ENCODE data around the gene FBXW4.
A peak's percentile ranks its signal among the peaks of the same experiment; 100 is the strongest.

FBXW4 gene

GRCh38 chr10:101683276-101683675 is 11.7 kb downstream of the FBXW4 start:
- H3K4me3 Mint-ChIP-seq, result no peak overlapping the region
- no peaks in the 10 kb centered on the region for H3K36me3 Mint-ChIP-seq
- H3K4me1 Mint-ChIP-seq, result peaks cover 58% of the 10 kb centered on the region
- H3K27ac Mint-ChIP-seq, result no peak overlapping the region
- H3K27me3 Mint-ChIP-seq, result no peaks in the 10 kb centered on the region
- no peaks in the 10 kb centered on the region for H3K9me3 Mint-ChIP-seq

- Mint-ChIP-seq H3K27me3 (no peaks in the 10 kb centered on the region), H3K4me3 (no peak overlapping the region), H3K9me3 (peaks cover under 1% of the 10 kb centered on the region), H3K27ac (peak overlapping the region; percentile 77), H3K36me3 (peaks cover under 1% of the 10 kb centered on the region), H3K4me1 (peaks cover 48% of the 10 kb centered on the region)
These were observed 12.7 kb downstream of the FBXW4 start for GRCh38 chr10:101682172-101682825.

DNA sequence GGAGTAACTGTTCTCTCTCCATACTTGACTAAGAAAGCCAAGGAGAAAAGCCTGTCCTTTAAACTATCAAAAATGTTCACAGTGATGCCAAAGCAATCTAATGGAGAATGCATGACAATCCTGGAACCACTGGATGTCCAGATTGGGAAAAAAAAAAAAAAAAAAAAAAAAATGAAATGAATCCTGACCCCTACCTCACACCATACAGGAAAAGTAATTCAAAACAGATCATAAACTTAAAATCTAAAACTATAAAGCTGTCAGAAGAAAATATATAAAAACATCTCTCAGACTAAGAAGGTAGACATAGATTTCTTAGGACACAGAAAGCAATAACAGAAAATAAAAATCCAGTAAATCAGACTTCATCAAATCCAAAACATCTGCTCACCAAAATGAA is 18.4 kb downstream of the FBXW4 start:
- peaks cover 6% of the 10 kb centered on the region for H3K4me1 Mint-ChIP-seq
- peaks cover 17% of the 10 kb centered on the region for H3K36me3 Mint-ChIP-seq
- no peak overlapping the region for H3K4me3 Mint-ChIP-seq

GRCh38 chr10:101675115-101675514 is 19.9 kb downstream of the FBXW4 start:
- Mint-ChIP-seq H3K27ac (no peak overlapping the region), H3K36me3 (peaks cover 26% of the 10 kb centered on the region), H3K27me3 (no peaks in the 10 kb centered on the region), H3K9me3 (peaks cover 8% of the 10 kb centered on the region), H3K4me1 (peaks cover 5% of the 10 kb centered on the region), H3K4me3 (no peak overlapping the region)

More for the DNA sequence above, 18.4 kb downstream of the FBXW4 start:
- H3K9me3 Mint-ChIP-seq, result peaks cover 8% of the 10 kb centered on the region
- no peaks in the 10 kb centered on the region for H3K27me3 Mint-ChIP-seq
- H3K27ac Mint-ChIP-seq, result no peak overlapping the region

DNA sequence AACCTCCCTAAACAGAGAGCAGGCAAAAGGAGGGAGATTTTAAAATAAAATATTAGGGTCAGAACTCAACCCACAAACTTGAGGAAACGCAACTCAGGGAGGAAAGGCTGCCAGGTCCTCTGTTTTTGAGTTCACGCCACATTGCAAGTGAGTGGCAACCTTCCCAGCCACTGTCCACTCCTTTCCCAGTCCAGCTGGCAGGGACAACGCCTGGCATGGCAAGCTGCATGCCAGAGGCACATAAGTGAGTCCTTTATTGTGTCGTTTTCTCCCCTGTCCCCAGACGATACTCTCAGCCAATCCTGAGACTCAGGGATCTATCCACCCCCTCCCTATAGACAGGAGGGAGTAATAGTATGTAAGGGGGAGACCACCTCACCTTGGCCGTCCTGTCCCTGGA is 22.4 kb downstream of the FBXW4 start:
- no peak overlapping the region for H3K4me3 Mint-ChIP-seq
- H3K4me1 Mint-ChIP-seq, result no peaks in the 10 kb centered on the region
- no peak overlapping the region for H3K27ac Mint-ChIP-seq
- no peaks in the 10 kb centered on the region for H3K27me3 Mint-ChIP-seq
- H3K36me3 Mint-ChIP-seq, result peaks cover 33% of the 10 kb centered on the region
- H3K9me3 Mint-ChIP-seq, result peaks cover 8% of the 10 kb centered on the region

DNA sequence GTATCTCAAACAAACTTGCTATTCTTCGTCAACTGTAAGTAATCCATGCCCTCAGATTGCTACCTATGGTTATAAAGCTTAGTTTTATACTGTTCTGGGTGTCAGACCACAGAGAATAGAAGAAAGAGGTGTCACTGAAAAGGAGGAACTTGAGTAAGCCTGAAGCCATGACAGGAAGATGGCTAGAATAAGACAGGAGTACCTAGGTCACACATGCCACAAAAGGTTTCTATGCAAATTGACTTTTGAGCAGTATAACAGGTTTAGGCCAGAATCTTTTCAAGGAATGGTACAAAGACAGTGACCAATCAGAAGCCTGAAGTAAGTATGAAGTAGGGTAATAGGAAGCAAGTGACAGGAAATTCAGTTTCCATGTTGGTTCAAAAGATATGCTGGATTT is 23.5 kb downstream of the FBXW4 start:
- H3K4me3 Mint-ChIP-seq, result no peak overlapping the region
- H3K27ac Mint-ChIP-seq, result no peak overlapping the region
- H3K4me1 Mint-ChIP-seq, result peaks cover 3% of the 10 kb centered on the region
- no peaks in the 10 kb centered on the region for H3K9me3 Mint-ChIP-seq
- no peaks in the 10 kb centered on the region for H3K27me3 Mint-ChIP-seq
- peaks cover 26% of the 10 kb centered on the region for H3K36me3 Mint-ChIP-seq

- H3K4me1 Mint-ChIP-seq, result peaks cover 8% of the 10 kb centered on the region
- H3K27me3 Mint-ChIP-seq, result no peaks in the 10 kb centered on the region
- no peak overlapping the region for H3K27ac Mint-ChIP-seq
- peaks cover 24% of the 10 kb centered on the region for H3K36me3 Mint-ChIP-seq
- no peak overlapping the region for H3K4me3 Mint-ChIP-seq
- no peaks in the 10 kb centered on the region for H3K9me3 Mint-ChIP-seq
These were observed 24.3 kb downstream of the FBXW4 start for GRCh38 chr10:101670635-101671034.

GRCh38 chr10:101669181-101669580 is 25.8 kb downstream of the FBXW4 start:
- Mint-ChIP-seq H3K27ac (no peak overlapping the region), H3K4me1 (peaks cover 15% of the 10 kb centered on the region), H3K27me3 (no peaks in the 10 kb centered on the region), H3K36me3 (peaks cover 27% of the 10 kb centered on the region), H3K9me3 (no peaks in the 10 kb centered on the region), H3K4me3 (no peak overlapping the region)

GRCh38 chr10:101668566-101668965 is 26.4 kb downstream of the FBXW4 start:
- Mint-ChIP-seq H3K27ac (no peak overlapping the region), H3K27me3 (no peaks in the 10 kb centered on the region), H3K36me3 (peaks cover 30% of the 10 kb centered on the region), H3K4me1 (peaks cover 19% of the 10 kb centered on the region), H3K4me3 (no peak overlapping the region), H3K9me3 (no peaks in the 10 kb centered on the region)

DNA sequence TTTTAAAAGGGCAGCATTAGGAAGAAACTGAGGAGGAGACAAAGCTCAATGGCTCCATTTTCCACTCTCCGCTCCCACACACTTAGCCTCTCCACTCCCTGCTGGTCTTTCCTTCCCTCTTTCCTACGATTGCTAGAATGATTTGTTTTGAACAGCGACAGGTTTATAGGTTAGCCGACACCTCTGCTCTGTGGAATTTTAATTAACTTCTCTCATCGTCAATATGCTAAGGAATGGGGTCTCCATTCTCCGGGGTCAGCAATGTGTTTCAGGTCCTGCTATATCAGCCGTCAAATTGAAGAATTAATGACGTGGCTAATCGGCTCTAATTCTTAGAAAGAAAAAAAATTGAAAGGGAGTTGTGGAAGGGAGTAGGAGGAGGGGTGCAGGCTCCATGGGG is 28.9 kb downstream of the FBXW4 start:
- no peak overlapping the region for H3K4me3 Mint-ChIP-seq
- no peak overlapping the region for H3K27ac Mint-ChIP-seq
- H3K36me3 Mint-ChIP-seq, result peaks cover 28% of the 10 kb centered on the region
- H3K4me1 Mint-ChIP-seq, result peaks cover 31% of the 10 kb centered on the region
- H3K9me3 Mint-ChIP-seq, result no peaks in the 10 kb centered on the region
- H3K27me3 Mint-ChIP-seq, result no peaks in the 10 kb centered on the region

GRCh38 chr10:101663097-101663496 is 31.9 kb downstream of the FBXW4 start:
- peaks cover 17% of the 10 kb centered on the region for H3K36me3 Mint-ChIP-seq
- no peak overlapping the region for H3K27ac Mint-ChIP-seq
- H3K27me3 Mint-ChIP-seq, result no peaks in the 10 kb centered on the region
- peaks cover 34% of the 10 kb centered on the region for H3K4me1 Mint-ChIP-seq
- no peaks in the 10 kb centered on the region for H3K9me3 Mint-ChIP-seq
- H3K4me3 Mint-ChIP-seq, result no peak overlapping the region

DNA sequence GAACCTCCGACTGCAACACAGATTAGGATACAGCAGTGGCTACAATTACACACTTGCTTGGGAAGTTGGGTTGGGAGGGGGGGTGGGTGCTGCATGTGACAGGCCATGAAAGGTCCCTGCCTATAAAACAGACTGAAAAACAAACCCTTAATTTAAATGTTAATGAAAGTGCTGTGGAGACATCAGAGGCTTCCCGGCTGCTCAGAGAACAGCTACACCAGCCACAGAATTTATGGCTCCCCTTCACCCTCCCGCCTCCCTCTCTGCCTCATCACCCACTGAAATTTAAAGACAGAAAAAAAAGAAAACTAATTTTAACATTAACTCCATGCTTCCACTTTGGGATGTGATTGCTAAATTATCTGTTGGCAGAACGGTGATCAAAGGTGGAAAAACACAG is 34.7 kb downstream of the FBXW4 start:
- Mint-ChIP-seq H3K4me3 (no peak overlapping the region), H3K36me3 (peaks cover 17% of the 10 kb centered on the region), H3K4me1 (peaks cover 26% of the 10 kb centered on the region), H3K27me3 (no peaks in the 10 kb centered on the region), H3K9me3 (no peaks in the 10 kb centered on the region), H3K27ac (no peak overlapping the region)

GRCh38 chr10:101658975-101659374 is 36.0 kb downstream of the FBXW4 start:
- Mint-ChIP-seq H3K9me3 (no peaks in the 10 kb centered on the region), H3K27ac (no peak overlapping the region), H3K36me3 (peaks cover 14% of the 10 kb centered on the region), H3K4me1 (peaks cover 18% of the 10 kb centered on the region), H3K4me3 (no peak overlapping the region), H3K27me3 (no peaks in the 10 kb centered on the region)

- H3K4me1 Mint-ChIP-seq, result peaks cover 4% of the 10 kb centered on the region
- no peaks in the 10 kb centered on the region for H3K27me3 Mint-ChIP-seq
- H3K36me3 Mint-ChIP-seq, result peaks cover 9% of the 10 kb centered on the region
- no peaks in the 10 kb centered on the region for H3K9me3 Mint-ChIP-seq
- H3K27ac Mint-ChIP-seq, result peak overlapping the region; percentile 17
- no peak overlapping the region for H3K4me3 Mint-ChIP-seq
These were observed 38.1 kb downstream of the FBXW4 start for GRCh38 chr10:101656890-101657289.

DNA sequence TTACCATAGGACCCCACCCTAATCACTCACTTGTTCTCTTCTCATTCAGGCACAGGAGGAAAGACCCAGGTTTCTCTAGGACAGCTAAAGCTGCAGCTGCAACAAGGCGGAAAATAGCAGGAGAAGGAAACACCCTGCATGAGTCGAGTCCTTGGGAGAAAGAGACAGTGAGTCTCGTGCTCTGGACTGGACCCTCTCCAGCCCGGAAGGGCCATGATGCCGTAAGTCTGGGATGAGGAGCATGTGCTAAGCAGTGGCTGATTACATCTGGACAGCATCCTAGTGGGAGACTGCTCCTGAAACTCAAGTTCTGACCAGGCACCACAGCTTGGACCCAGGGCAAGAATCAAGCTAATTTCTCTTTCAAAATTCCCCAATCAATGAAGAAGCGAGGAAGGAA is 39.4 kb downstream of the FBXW4 start:
- Mint-ChIP-seq H3K27ac (no peak overlapping the region), H3K27me3 (no peaks in the 10 kb centered on the region), H3K9me3 (no peaks in the 10 kb centered on the region), H3K4me1 (no peaks in the 10 kb centered on the region), H3K4me3 (no peak overlapping the region), H3K36me3 (peaks cover 9% of the 10 kb centered on the region)

GRCh38 chr10:101653536-101653935 is 41.4 kb downstream of the FBXW4 start:
- no peak overlapping the region for H3K27ac Mint-ChIP-seq
- H3K27me3 Mint-ChIP-seq, result no peaks in the 10 kb centered on the region
- peaks cover 12% of the 10 kb centered on the region for H3K36me3 Mint-ChIP-seq
- H3K4me3 Mint-ChIP-seq, result no peak overlapping the region
- H3K4me1 Mint-ChIP-seq, result no peaks in the 10 kb centered on the region
- no peaks in the 10 kb centered on the region for H3K9me3 Mint-ChIP-seq

- no peaks in the 10 kb centered on the region for H3K9me3 Mint-ChIP-seq
- no peak overlapping the region for H3K27ac Mint-ChIP-seq
- no peak overlapping the region for H3K4me3 Mint-ChIP-seq
- no peaks in the 10 kb centered on the region for H3K4me1 Mint-ChIP-seq
- no peaks in the 10 kb centered on the region for H3K27me3 Mint-ChIP-seq
- H3K36me3 Mint-ChIP-seq, result peaks cover 5% of the 10 kb centered on the region
These were observed 43.6 kb downstream of the FBXW4 start for GRCh38 chr10:101651336-101651735.
